ELR (cell line): ENCODE measurements around the gene LETM1.
"Not testable (repeated sequence)": the region's sequence is repeated elsewhere in the genome, so short reads cannot be mapped to it uniquely, and the experiment has no call there.

Experiments used
- DNase-seq: peaks from one replicate; pipeline ENCODE4 v3.0.0-alpha.2; 2015; ENCODE audit warnings: low read depth

The LETM1 gene

GRCh38 chr4:1851575-1852410 lies 4.2 kb downstream of the LETM1 start:
- DNase-seq: peak; percentile 46

GRCh38 chr4:1851160-1851559 lies 4.8 kb downstream of the LETM1 start:
- no peak for DNase-seq

- no peak for DNase-seq
Measured at GRCh38 chr4:1850276-1850675, 5.7 kb downstream of the LETM1 start.

GRCh38 chr4:1846580-1846979 lies 9.4 kb downstream of the LETM1 start:
- DNase-seq: no peak

GRCh38 chr4:1844618-1845017 lies 11.3 kb downstream of the LETM1 start:
- DNase-seq: not testable (repeated sequence)

- DNase-seq: no peak
Measured at GRCh38 chr4:1843852-1844251, 12.1 kb downstream of the LETM1 start.

GRCh38 chr4:1842993-1843448 lies 12.9 kb downstream of the LETM1 start:
- DNase-seq: peak; percentile 94

GRCh38 chr4:1842339-1842895 lies 13.5 kb downstream of the LETM1 start:
- DNase-seq: no peak

- DNase-seq: no peak
Measured at GRCh38 chr4:1841887-1842210, 14.1 kb downstream of the LETM1 start.

GRCh38 chr4:1841201-1841886 lies 14.6 kb downstream of the LETM1 start:
- DNase-seq: no peak

- no peak for DNase-seq
Measured at GRCh38 chr4:1839282-1839681, 16.7 kb downstream of the LETM1 start.

- no peak for DNase-seq
Measured at GRCh38 chr4:1837069-1837468, 18.9 kb downstream of the LETM1 start.

GRCh38 chr4:1836650-1837049 lies 19.3 kb downstream of the LETM1 start:
- DNase-seq: no peak

GRCh38 chr4:1835836-1836235 lies 20.1 kb downstream of the LETM1 start:
- not testable (repeated sequence) for DNase-seq

- no peak for DNase-seq
Measured at GRCh38 chr4:1834047-1834775, 21.7 kb downstream of the LETM1 start.

GRCh38 chr4:1833307-1834046 lies 22.5 kb downstream of the LETM1 start:
- DNase-seq: no peak

GRCh38 chr4:1832690-1833089 lies 23.3 kb downstream of the LETM1 start:
- DNase-seq: no peak

- DNase-seq: no peak
Measured at GRCh38 chr4:1831331-1831730, 24.6 kb downstream of the LETM1 start.

- DNase-seq: no peak
Measured at GRCh38 chr4:1830642-1831228, 25.2 kb downstream of the LETM1 start.

GRCh38 chr4:1830234-1830633 lies 25.7 kb downstream of the LETM1 start:
- no peak for DNase-seq
